NB4 (cell line): ENCODE data around the gene TEX22.

Source experiments
- CTCF ChIP-seq: IDR thresholded peaks from one replicate; pipeline ENCODE4 v1.5.1; 2012; ENCODE audit warnings: low read depth, low read length
- MAX ChIP-seq: IDR thresholded peaks from 2 replicates; pipeline ENCODE4 v1.6.1; 2011; ENCODE audit warnings: low read depth, low read length
- MYC ChIP-seq: IDR thresholded peaks from 2 replicates; pipeline ENCODE4 v1.6.1; 2011; ENCODE audit warnings: low read depth, low read length
- POLR2A ChIP-seq: IDR thresholded peaks from 2 replicates; pipeline ENCODE4 v1.6.1; 2011; ENCODE audit warnings: mild to moderate bottlenecking; ENCODE audit not compliant: insufficient read length; ENCODE audit errors: extremely low read depth

- no peak for TF ChIP-seq CTCF
- no peak for TF ChIP-seq POLR2A
- TF ChIP-seq MAX: no peak
- TF ChIP-seq MYC: no peak
Measured at GRCh38 chr14:105447651-105448640, 49.6 kb downstream of the TEX22 start.
